HepG2 (cell line): Measurements from ENCODE around the gene PRR23B. TPM values are rescaled to one million over a fixed set of nuclear protein-coding genes. Genes with fewer than 3 reads are reported as not detected.

Source experiments
- ATAC-seq: fragments of 200-7000 bp; cut with Tn5 transposase; 3 replicates; pipeline ENCODE4 v1.9.1; 2020; ENCODE audit warnings: mild to moderate bottlenecking, moderate library complexity
- BruUV-seq: library from RNA; stranded (reverse); fragments of 400-500 nt; replicated peaks from 2 replicates; lab custom pipeline; 2021; lab: Mats Ljungman, UMichigan
- CTCF ChIA-PET: fragments of 300-600 bp; formaldehyde crosslinking; extraction: SDS; loops from one replicate; lab custom pipeline; 2021; ENCODE audit warnings: low total read pairs, inconsistent platforms, low intra/inter-chr PET ratio; lab: Yijun Ruan, JAX
- POLR2A ChIA-PET: fragments of 350-600 bp; sonication (Branson Sonifier 250); formaldehyde crosslinking; loops from one replicate; lab custom pipeline; 2020; ENCODE audit warnings: antibody characterized with exemption, inconsistent platforms; lab: Yijun Ruan, JAX
- DNase-seq: peaks from one replicate; pipeline ENCODE4 v3.0.0-alpha.2; 2015; ENCODE audit warnings: low spot score
- FAIRE-seq: peaks from 3 replicates; lab custom pipeline; 2011; peaks lifted over from hg19 to GRCh38; lab: Jason Lieb, UNC
- H2AFZ ChIP-seq: one replicate; pipeline ENCODE4 v1.6.1; 2011; ENCODE audit warnings: low read length, inconsistent platforms
- H3K27ac ChIP-seq: fragments of 300-600 bp; 3 replicates; pipeline ENCODE4 v1.8.0; 2011; ENCODE audit warnings: mixed run types, mild to moderate bottlenecking, mixed read lengths, low read length, inconsistent platforms; ENCODE audit not compliant: insufficient read depth; ENCODE audit errors: extremely low read length
- H3K27me3 ChIP-seq, 2 experiments: fragments of 200-600 bp in 1 of 2; 2 replicates in 1 of 2; 3 replicates in 1 of 2; pipeline versions ENCODE4 v1.6.0 to v1.8.0; 2011; ENCODE audit warnings: low read length in 2 of 2, mild to moderate bottlenecking in 2 of 2, moderate library complexity in 2 of 2, inconsistent platforms in 1 of 2; ENCODE audit not compliant: insufficient read depth in 2 of 2, control insufficient read depth in 1 of 2
- H3K36me3 ChIP-seq, 2 experiments: fragments of 200-600 bp in 1 of 2; replicated peaks in 1 of 2; 2 replicates in 1 of 2; 3 replicates in 1 of 2; pipeline versions ENCODE4 v1.5.1 to v1.8.0; 2011; ENCODE audit warnings: low read length in 2 of 2, inconsistent platforms in 1 of 2; ENCODE audit not compliant: insufficient read depth in 2 of 2, control insufficient read depth in 1 of 2
- H3K4me1 ChIP-seq: 2 replicates; pipeline ENCODE4 v1.5.1; 2012; ENCODE audit warnings: low read length, inconsistent platforms; ENCODE audit not compliant: insufficient read depth
- H3K4me2 ChIP-seq: 2 replicates; pipeline ENCODE4 v1.6.0; 2011; ENCODE audit warnings: low read depth, low read length, inconsistent platforms
- H3K4me3 ChIP-seq, 3 experiments: fragments of 200-600 bp in 1 of 3; sonication (generic), shearing (Covaris generic) in 1 of 3; replicated peaks in 1 of 3; 2 replicates each; pipeline ENCODE4 v1.5.1; 2011 to 2016; ENCODE audit warnings: low read length in 3 of 3, inconsistent platforms in 2 of 3, low read depth in 2 of 3, mild to moderate bottlenecking in 2 of 3, control low read depth in 1 of 3, mixed read lengths in 1 of 3; ENCODE audit not compliant: insufficient read depth in 1 of 3
- H3K79me2 ChIP-seq: one replicate; pipeline ENCODE4 v1.6.1; 2011; ENCODE audit warnings: low read length, inconsistent platforms; ENCODE audit not compliant: insufficient read depth
- H3K9ac ChIP-seq: 2 replicates; pipeline ENCODE4 v1.6.0; 2011; ENCODE audit warnings: mild to moderate bottlenecking, low read depth, low read length, inconsistent platforms; ENCODE audit not compliant: insufficient read depth
- H3K9me3 ChIP-seq: 2 replicates; pipeline ENCODE4 v1.5.1; 2012; ENCODE audit warnings: mild to moderate bottlenecking, low read length
- H4K20me1 ChIP-seq: 2 replicates; pipeline ENCODE4 v1.6.0; 2011; ENCODE audit warnings: inconsistent platforms, mild to moderate bottlenecking, low read length, moderate library complexity; ENCODE audit not compliant: insufficient read depth
- BORCS8-MEF2B ChIP-seq: sonication (generic); formaldehyde crosslinking; IDR thresholded peaks from 2 replicates; pipeline ENCODE4 v1.8.0; 2022; ENCODE audit warnings: mild to moderate bottlenecking, missing genetic modification reagents
- MED8 ChIP-seq: sonication (generic); formaldehyde crosslinking; IDR thresholded peaks from 2 replicates; pipeline ENCODE4 v1.8.1; 2023; ENCODE audit warnings: mild to moderate bottlenecking, missing genetic modification reagents; ENCODE audit not compliant: insufficient replicate concordance
- RAD21 ChIP-seq: fragments of 450-650 bp; formaldehyde crosslinking; IDR thresholded peaks from 2 replicates; pipeline ENCODE4 v1.5.0; 2020; ENCODE audit warnings: mild to moderate bottlenecking
- SIN3A ChIP-seq: IDR thresholded peaks from 2 replicates; pipeline ENCODE4 v1.6.1; 2011; ENCODE audit warnings: low read depth, mild to moderate bottlenecking, control low read depth, low read length, borderline replicate concordance
- ZFP62 ChIP-seq: sonication (generic); formaldehyde crosslinking; IDR thresholded peaks from 2 replicates; pipeline ENCODE4 v1.4.0; 2020; ENCODE audit warnings: missing genetic modification reagents
- ZNF10 ChIP-seq: sonication (generic); formaldehyde crosslinking; IDR thresholded peaks from 2 replicates; pipeline ENCODE4 v1.4.0; 2020; ENCODE audit warnings: mild to moderate bottlenecking, low read depth, missing genetic modification reagents, borderline replicate concordance
- ZNF354B ChIP-seq: sonication (generic); formaldehyde crosslinking; IDR thresholded peaks from 2 replicates; pipeline ENCODE4 v1.8.0; 2022; ENCODE audit warnings: mild to moderate bottlenecking, missing genetic modification reagents
- ZNF430 ChIP-seq: sonication (generic); formaldehyde crosslinking; IDR thresholded peaks from 2 replicates; pipeline ENCODE4 v1.9.0; 2021; ENCODE audit warnings: mild to moderate bottlenecking, missing genetic modification reagents
- ZNF510 ChIP-seq: sonication (generic); formaldehyde crosslinking; IDR thresholded peaks from 2 replicates; pipeline ENCODE4 v1.4.0; 2020; ENCODE audit warnings: low read depth, mild to moderate bottlenecking, missing genetic modification reagents
- ZNF737 ChIP-seq: sonication (generic); formaldehyde crosslinking; IDR thresholded peaks from 2 replicates; pipeline ENCODE4 v1.5.0; 2020; ENCODE audit warnings: missing genetic modification reagents, mild to moderate bottlenecking, borderline replicate concordance
- ZNF768 ChIP-seq: sonication (generic); formaldehyde crosslinking; IDR thresholded peaks from 2 replicates; pipeline ENCODE4 v1.4.0; 2020; ENCODE audit warnings: missing genetic modification reagents
- ZNF772 ChIP-seq: sonication (generic); formaldehyde crosslinking; IDR thresholded peaks from 2 replicates; pipeline ENCODE4 v1.5.0; 2020; ENCODE audit warnings: mild to moderate bottlenecking, missing genetic modification reagents
- WGBS: methylation state at CpG from one replicate; pipeline ENCODE4 v1.1.6; 2017; ENCODE audit warnings: low lambda C conversion rate; 5-methylcytosine and 5-hydroxymethylcytosine counted together
- in situ Hi-C: cut with HindIII; loops from 2 replicates; pipeline ENCODE4 v1.10.0; 2017; ENCODE audit warnings: low pct_unique_long_range_greater_than_20kb; ENCODE audit not compliant: extremely low pct_ligation_motif_present
- intact Hi-C: fragments of 100-400 bp; cut with micrococcal nuclease; formaldehyde crosslinking; loops from one replicate; pipeline ENCODE4 v1.10.0; 2022; ENCODE audit not compliant: unreplicated experiment
- polyA plus RNA-seq, 8 experiments: library from polyadenylated mRNA; depleted of rRNA in 3 of 8; stranded (reverse) in 7 of 8; unstranded in 1 of 8; fragments of >200 nt; fragmentation: Illumina TruSeq in 4 of 8; extraction: Trizol in 4 of 8; gene quantifications; 2 replicates each; pipeline versions ENCODE4 v1.2.1 to v1.2.3, GENCODE V29; 2011 to 2016; ENCODE audit warnings: low read depth in 4 of 8, missing spikeins in 1 of 8, mixed read lengths in 1 of 8; ENCODE audit not compliant: insufficient read depth in 1 of 8
- total RNA-seq, 5 experiments: library from RNA; depleted of rRNA; stranded (reverse); fragments of >200 nt; fragmentation: Illumina TruSeq; extraction: Trizol; gene quantifications; 2 replicates each; pipeline ENCODE4 v1.2.3, GENCODE V29; 2016; ENCODE audit warnings: low read depth in 1 of 5
- TF ChIP-seq, protein P1 (sequence below): sonication (generic); formaldehyde crosslinking; IDR thresholded peaks from 2 replicates; pipeline ENCODE4 v1.4.0; 2020; ENCODE audit warnings: missing genetic modification reagents, borderline replicate concordance
- TF ChIP-seq, protein P2 (sequence below): sonication (generic); formaldehyde crosslinking; IDR thresholded peaks from 2 replicates; pipeline ENCODE4 v1.4.0; 2020; ENCODE audit warnings: missing genetic modification reagents; ENCODE audit errors: not compliant biosample characterization
- TF ChIP-seq, protein P3 (sequence below): sonication (generic); formaldehyde crosslinking; IDR thresholded peaks from 2 replicates; pipeline ENCODE4 v1.4.0; 2020; ENCODE audit warnings: missing genetic modification reagents

The PRR23B gene
- total and polyA plus RNA-seq, 2 of the 13 experiments (the other 11 are each of a cell fraction or from before 2014, with no cell fraction given): not detected

DNA sequence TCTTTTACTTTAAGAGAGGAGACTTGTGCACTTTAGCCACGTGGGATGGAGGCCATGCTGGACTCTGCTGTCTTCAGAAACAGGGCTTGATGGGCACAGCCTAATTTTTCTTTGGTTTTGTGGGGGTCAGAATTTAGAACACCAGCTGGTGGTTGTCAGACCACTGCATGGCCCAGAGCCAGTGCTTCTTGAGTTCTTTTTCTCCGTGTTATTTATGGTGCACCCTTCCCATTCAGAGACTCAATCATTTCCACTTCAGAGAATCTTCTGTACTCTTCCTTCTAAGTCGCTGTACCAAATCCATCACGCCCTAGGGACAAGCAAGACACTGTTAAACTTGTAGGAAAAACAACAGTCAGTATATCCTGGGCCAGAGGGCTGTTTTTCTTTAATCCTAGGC lies 34.8 kb downstream of the PRR23B start:
- no peaks in the 10 kb centered on the region for H3K4me1 ChIP-seq
- 1% methylated on average over 4 of the region's 4 CpGs for WGBS
- in situ Hi-C loops (no loop called here), intact Hi-C loops (no loop called here)
- no peak overlapping the region for H3K27ac ChIP-seq
- ChIA-PET POLR2A (no interaction called here), CTCF (no interaction called here)
- no peak overlapping the region for H2AFZ ChIP-seq
- no peaks in the 10 kb centered on the region for H4K20me1 ChIP-seq
- DNase-seq (no peak), ATAC-seq (no peak), FAIRE-seq (no peak)
- H3K4me2 ChIP-seq: no peak overlapping the region
- no peaks in the 10 kb centered on the region for H3K36me3 ChIP-seq
- H3K27me3 ChIP-seq: peaks cover 1 to 9% of the 10 kb centered on the region in 2 experiments; a peak in 2 of 5 replicates
- H3K4me3 ChIP-seq: no peak overlapping the region
- H3K9ac ChIP-seq: no peak overlapping the region
- H3K9me3 ChIP-seq: no peaks in the 10 kb centered on the region
- H3K79me2 ChIP-seq: no peaks in the 10 kb centered on the region
- TF ChIP-seq ZNF354B (CRISPR knock-in tag): no peak
- no peak for TF ChIP-seq ZFP62 (CRISPR knock-in tag)
- TF ChIP-seq RAD21: no peak
- TF ChIP-seq SIN3A: no peak
- TF ChIP-seq ZNF768: no peak
- TF ChIP-seq MED8 (CRISPR knock-in tag): no peak
- no peak for TF ChIP-seq ZNF10 (CRISPR knock-in tag)
- TF ChIP-seq ZNF737 (CRISPR knock-in tag): no peak
- TF ChIP-seq ZNF772 (CRISPR knock-in tag): no peak
- TF ChIP-seq, protein P1, sequence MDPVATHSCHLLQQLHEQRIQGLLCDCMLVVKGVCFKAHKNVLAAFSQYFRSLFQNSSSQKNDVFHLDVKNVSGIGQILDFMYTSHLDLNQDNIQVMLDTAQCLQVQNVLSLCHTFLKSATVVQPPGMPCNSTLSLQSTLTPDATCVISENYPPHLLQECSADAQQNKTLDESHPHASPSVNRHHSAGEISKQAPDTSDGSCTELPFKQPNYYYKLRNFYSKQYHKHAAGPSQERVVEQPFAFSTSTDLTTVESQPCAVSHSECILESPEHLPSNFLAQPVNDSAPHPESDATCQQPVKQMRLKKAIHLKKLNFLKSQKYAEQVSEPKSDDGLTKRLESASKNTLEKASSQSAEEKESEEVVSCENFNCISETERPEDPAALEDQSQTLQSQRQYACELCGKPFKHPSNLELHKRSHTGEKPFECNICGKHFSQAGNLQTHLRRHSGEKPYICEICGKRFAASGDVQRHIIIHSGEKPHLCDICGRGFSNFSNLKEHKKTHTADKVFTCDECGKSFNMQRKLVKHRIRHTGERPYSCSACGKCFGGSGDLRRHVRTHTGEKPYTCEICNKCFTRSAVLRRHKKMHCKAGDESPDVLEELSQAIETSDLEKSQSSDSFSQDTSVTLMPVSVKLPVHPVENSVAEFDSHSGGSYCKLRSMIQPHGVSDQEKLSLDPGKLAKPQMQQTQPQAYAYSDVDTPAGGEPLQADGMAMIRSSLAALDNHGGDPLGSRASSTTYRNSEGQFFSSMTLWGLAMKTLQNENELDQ (CRISPR knock-in tag): no peak
- TF ChIP-seq ZNF510 (CRISPR knock-in tag): no peak
- TF ChIP-seq, protein P2, sequence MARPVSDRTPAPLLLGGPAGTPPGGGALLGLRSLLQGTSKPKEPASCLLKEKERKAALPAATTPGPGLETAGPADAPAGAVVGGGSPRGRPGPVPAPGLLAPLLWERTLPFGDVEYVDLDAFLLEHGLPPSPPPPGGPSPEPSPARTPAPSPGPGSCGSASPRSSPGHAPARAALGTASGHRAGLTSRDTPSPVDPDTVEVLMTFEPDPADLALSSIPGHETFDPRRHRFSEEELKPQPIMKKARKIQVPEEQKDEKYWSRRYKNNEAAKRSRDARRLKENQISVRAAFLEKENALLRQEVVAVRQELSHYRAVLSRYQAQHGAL (CRISPR knock-in tag): no peak
- no peak for TF ChIP-seq ZNF430 (CRISPR knock-in tag)
- TF ChIP-seq BORCS8-MEF2B (CRISPR knock-in tag): no peak
- TF ChIP-seq, protein P3, sequence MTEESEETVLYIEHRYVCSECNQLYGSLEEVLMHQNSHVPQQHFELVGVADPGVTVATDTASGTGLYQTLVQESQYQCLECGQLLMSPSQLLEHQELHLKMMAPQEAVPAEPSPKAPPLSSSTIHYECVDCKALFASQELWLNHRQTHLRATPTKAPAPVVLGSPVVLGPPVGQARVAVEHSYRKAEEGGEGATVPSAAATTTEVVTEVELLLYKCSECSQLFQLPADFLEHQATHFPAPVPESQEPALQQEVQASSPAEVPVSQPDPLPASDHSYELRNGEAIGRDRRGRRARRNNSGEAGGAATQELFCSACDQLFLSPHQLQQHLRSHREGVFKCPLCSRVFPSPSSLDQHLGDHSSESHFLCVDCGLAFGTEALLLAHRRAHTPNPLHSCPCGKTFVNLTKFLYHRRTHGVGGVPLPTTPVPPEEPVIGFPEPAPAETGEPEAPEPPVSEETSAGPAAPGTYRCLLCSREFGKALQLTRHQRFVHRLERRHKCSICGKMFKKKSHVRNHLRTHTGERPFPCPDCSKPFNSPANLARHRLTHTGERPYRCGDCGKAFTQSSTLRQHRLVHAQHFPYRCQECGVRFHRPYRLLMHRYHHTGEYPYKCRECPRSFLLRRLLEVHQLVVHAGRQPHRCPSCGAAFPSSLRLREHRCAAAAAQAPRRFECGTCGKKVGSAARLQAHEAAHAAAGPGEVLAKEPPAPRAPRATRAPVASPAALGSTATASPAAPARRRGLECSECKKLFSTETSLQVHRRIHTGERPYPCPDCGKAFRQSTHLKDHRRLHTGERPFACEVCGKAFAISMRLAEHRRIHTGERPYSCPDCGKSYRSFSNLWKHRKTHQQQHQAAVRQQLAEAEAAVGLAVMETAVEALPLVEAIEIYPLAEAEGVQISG: no peak
- BruUV-seq: no TSS peak
